Adipocyte (in vitro differentiated cells): ENCODE data around the gene UBN2.
"Not testable (repeated sequence)": the region's sequence is repeated elsewhere in the genome, so short reads cannot be mapped to it uniquely, and the experiment has no call there.

Experiments
- DNase-seq: peaks from one replicate; pipeline ENCODE4 v3.0.0-alpha.2; 2015; ENCODE audit warnings: low read depth
- H3K27me3 ChIP-seq: replicated peaks from 2 replicates; pipeline ENCODE4 v1.7.0; 2013; ENCODE audit warnings: mild to moderate bottlenecking, low read length, moderate library complexity; ENCODE audit not compliant: control insufficient read depth, insufficient read depth
- H3K36me3 ChIP-seq: 2 replicates; pipeline ENCODE4 v1.7.0; 2013; ENCODE audit warnings: low read length, mild to moderate bottlenecking, moderate library complexity; ENCODE audit not compliant: control insufficient read depth, insufficient read depth, severe bottlenecking
- H3K4me1 ChIP-seq: 2 replicates; pipeline ENCODE4 v1.7.0; 2013; ENCODE audit warnings: mild to moderate bottlenecking, low read length, moderate library complexity; ENCODE audit not compliant: control insufficient read depth, insufficient read depth
- H3K4me3 ChIP-seq: 2 replicates; pipeline ENCODE4 v1.7.0; 2013; ENCODE audit warnings: mild to moderate bottlenecking, low read length, moderate library complexity
- H3K9ac ChIP-seq: 2 replicates; pipeline ENCODE4 v1.7.0; 2013; ENCODE audit warnings: mild to moderate bottlenecking, low read length, moderate library complexity
- H3K9me3 ChIP-seq: 2 replicates; pipeline ENCODE4 v1.7.0; 2013; ENCODE audit warnings: mild to moderate bottlenecking, low read length, moderate library complexity; ENCODE audit not compliant: control insufficient read depth

UBN2 gene

GRCh38 chr7:139299296-139299695 lies 68.3 kb downstream of the UBN2 start:
- no peak overlapping the region for H3K4me3 ChIP-seq
- no peak for DNase-seq
- no peaks in the 10 kb centered on the region for H3K4me1 ChIP-seq
- no peaks in the 10 kb centered on the region for H3K27me3 ChIP-seq
- no peak overlapping the region for H3K9ac ChIP-seq
- peaks cover 53% of the 10 kb centered on the region for H3K36me3 ChIP-seq
- H3K9me3 ChIP-seq = no peaks in the 10 kb centered on the region

- Histone ChIP-seq H3K9me3 (no peaks in the 10 kb centered on the region), H3K36me3 (peaks cover 45% of the 10 kb centered on the region), H3K4me1 (no peaks in the 10 kb centered on the region), H3K4me3 (no peak overlapping the region), H3K9ac (no peak overlapping the region), H3K27me3 (no peaks in the 10 kb centered on the region)
- peak; percentile 16 for DNase-seq
Observed at GRCh38 chr7:139300390-139300789, 69.4 kb downstream of the UBN2 start.

GRCh38 chr7:139304517-139304916 lies 73.5 kb downstream of the UBN2 start:
- no peak overlapping the region for H3K4me3 ChIP-seq
- H3K27me3 ChIP-seq = no peaks in the 10 kb centered on the region
- no peaks in the 10 kb centered on the region for H3K9me3 ChIP-seq
- H3K36me3 ChIP-seq = peaks cover 27% of the 10 kb centered on the region
- no peak for DNase-seq
- no peaks in the 10 kb centered on the region for H3K4me1 ChIP-seq
- H3K9ac ChIP-seq = no peak overlapping the region

- Histone ChIP-seq H3K9me3 (no peaks in the 10 kb centered on the region), H3K36me3 (no peaks in the 10 kb centered on the region), H3K27me3 (no peaks in the 10 kb centered on the region), H3K4me3 (no peak overlapping the region), H3K4me1 (no peaks in the 10 kb centered on the region), H3K9ac (no peak overlapping the region)
- DNase-seq = no peak
Observed at GRCh38 chr7:139317939-139318505, 87.0 kb downstream of the UBN2 start.

- Histone ChIP-seq H3K9me3 (no peaks in the 10 kb centered on the region), H3K9ac (no peak overlapping the region), H3K4me1 (no peaks in the 10 kb centered on the region), H3K36me3 (no peaks in the 10 kb centered on the region), H3K4me3 (no peak overlapping the region), H3K27me3 (no peaks in the 10 kb centered on the region)
- DNase-seq = peak; percentile 8
Observed at GRCh38 chr7:139321071-139321745, 90.2 kb downstream of the UBN2 start.

- H3K4me3 ChIP-seq, H3K36me3 ChIP-seq, H3K4me1 ChIP-seq, DNase-seq, H3K9ac ChIP-seq, H3K9me3 ChIP-seq, H3K27me3 ChIP-seq: not testable (repeated sequence)
Observed at GRCh38 chr7:139324709-139325108, 93.7 kb downstream of the UBN2 start.

- no peaks in the 10 kb centered on the region for H3K27me3 ChIP-seq
- H3K9me3 ChIP-seq = no peaks in the 10 kb centered on the region
- no peaks in the 10 kb centered on the region for H3K4me1 ChIP-seq
- DNase-seq = peak; percentile 70
- no peaks in the 10 kb centered on the region for H3K36me3 ChIP-seq
- H3K4me3 ChIP-seq = no peak overlapping the region
- H3K9ac ChIP-seq = no peak overlapping the region
Observed at GRCh38 chr7:139328375-139328774, 97.3 kb downstream of the UBN2 start.

GRCh38 chr7:139329119-139329518 lies 98.1 kb downstream of the UBN2 start:
- Histone ChIP-seq H3K9me3 (no peaks in the 10 kb centered on the region), H3K36me3 (no peaks in the 10 kb centered on the region), H3K4me1 (no peaks in the 10 kb centered on the region), H3K27me3 (no peaks in the 10 kb centered on the region), H3K9ac (no peak overlapping the region), H3K4me3 (no peak overlapping the region)
- DNase-seq = no peak

- DNase-seq = no peak
- no peaks in the 10 kb centered on the region for H3K27me3 ChIP-seq
- H3K4me1 ChIP-seq = no peaks in the 10 kb centered on the region
- H3K36me3 ChIP-seq = no peaks in the 10 kb centered on the region
- no peaks in the 10 kb centered on the region for H3K9me3 ChIP-seq
- H3K4me3 ChIP-seq = no peak overlapping the region
- H3K9ac ChIP-seq = no peak overlapping the region
Observed at GRCh38 chr7:139330333-139331030, 99.4 kb downstream of the UBN2 start.

- no peak for DNase-seq
- no peaks in the 10 kb centered on the region for H3K4me1 ChIP-seq
- H3K9ac ChIP-seq = no peak overlapping the region
- H3K4me3 ChIP-seq = no peak overlapping the region
- H3K27me3 ChIP-seq = no peaks in the 10 kb centered on the region
- no peaks in the 10 kb centered on the region for H3K9me3 ChIP-seq
- H3K36me3 ChIP-seq = no peaks in the 10 kb centered on the region
Observed at GRCh38 chr7:139332697-139333359, 101.8 kb downstream of the UBN2 start.

- H3K9ac ChIP-seq, H3K9me3 ChIP-seq, H3K4me1 ChIP-seq, H3K27me3 ChIP-seq, H3K4me3 ChIP-seq, H3K36me3 ChIP-seq, DNase-seq: not testable (repeated sequence)
Observed at GRCh38 chr7:139333443-139333842, 102.4 kb downstream of the UBN2 start.
